Esophagus muscularis mucosa (tissue), 4 donors: ENCODE results near the gene ADAM10. TPM values are rescaled to one million over a fixed set of nuclear protein-coding genes. Genes with fewer than 3 reads are reported as not detected.

Experiments used
- DNase-seq: peaks from one replicate; pipeline ENCODE4 v3.0.0-alpha.2; 2017; ENCODE audit errors: extremely low spot score
- H3K27ac ChIP-seq, 4 donors: fragments of 200-600 bp; sonication (generic); replicated peaks in 1 of 4; 1 replicate in 3 of 4; 2 replicates in 1 of 4; pipeline ENCODE4 v1.5.1; 2016 to 2019; ENCODE audit warnings: mild to moderate bottlenecking in 1 of 4
- H3K27me3 ChIP-seq, 4 donors: fragments of 200-600 bp; sonication (generic); one replicate each; pipeline versions ENCODE4 v1.5.1 to v1.6.0; 2016 to 2019
- H3K36me3 ChIP-seq, 4 donors: fragments of 200-600 bp; sonication (generic); one replicate each; pipeline ENCODE4 v1.5.1; 2016 to 2019
- H3K4me1 ChIP-seq, 4 donors: fragments of 200-600 bp; sonication (generic); one replicate each; pipeline ENCODE4 v1.5.1; 2016 to 2019
- H3K4me3 ChIP-seq, 4 donors: fragments of 200-600 bp; sonication (generic); 1 replicate in 2 of 4; 2 replicates in 2 of 4; pipeline ENCODE4 v1.5.1; 2016 to 2019; ENCODE audit warnings: mild to moderate bottlenecking in 4 of 4, moderate library complexity in 1 of 4
- H3K9me3 ChIP-seq, 4 donors: fragments of 200-600 bp; sonication (generic); 1 replicate in 3 of 4; 2 replicates in 1 of 4; pipeline ENCODE4 v1.5.1; 2016 to 2019
- EP300 ChIP-seq: sonication (generic); formaldehyde crosslinking; IDR thresholded peaks from one replicate; pipeline ENCODE4 v1.6.1; 2017; ENCODE audit warnings: antibody characterized with exemption
- POLR2A ChIP-seq: fragments of 450-650 bp; IDR thresholded peaks from one replicate; pipeline ENCODE4 v1.6.1; 2017; ENCODE audit warnings: antibody characterized with exemption, moderate library complexity, mild to moderate bottlenecking, low read depth
- POLR2AphosphoS5 ChIP-seq, 2 donors: sonication (generic); formaldehyde crosslinking; IDR thresholded peaks; one replicate each; pipeline ENCODE4 v1.6.1; 2017; ENCODE audit warnings: antibody characterized with exemption in 2 of 2
- WGBS: methylation state at CpG from one replicate; pipeline ENCODE4 v1.1.5; 2018; 5-methylcytosine and 5-hydroxymethylcytosine counted together
- intact Hi-C: fragments of 100-400 bp; cut with DNase I; formaldehyde crosslinking; loops from one replicate; pipeline ENCODE4 v1.15.1; 2023
- total RNA-seq, 4 donors: library from RNA; depleted of rRNA; stranded (reverse); fragments of >200 nt; gene quantifications; one replicate each; pipeline versions ENCODE4 v1.1.0 to v1.2.1, GENCODE V29; 2016
- TF ChIP-seq, protein P1 (sequence below), 3 experiments: fragments of 200-600 bp in 2 of 3; fragments of 450-650 bp in 1 of 3; sonication (generic) in 2 of 3; IDR thresholded peaks; one replicate each; pipeline ENCODE4 v1.5.1; 2017 to 2019; ENCODE audit warnings: antibody characterized with exemption in 3 of 3, mild to moderate bottlenecking in 2 of 3, moderate library complexity in 1 of 3

Gene ADAM10
- total RNA-seq, 4 donors from 2014 or later, result 43.8 to 58.8 (median 48.5) TPM

- no peaks in the 10 kb centered on the region for H3K36me3 ChIP-seq
- no peak for DNase-seq
- H3K27me3 ChIP-seq, result no peaks in the 10 kb centered on the region
- intact Hi-C loops, result no loop called here
- TF ChIP-seq POLR2AphosphoS5 (IDR thresholded peaks at IDR 0.05) (no peak), EP300 (no peak), POLR2A (no peak)
- TF ChIP-seq, protein P1, sequence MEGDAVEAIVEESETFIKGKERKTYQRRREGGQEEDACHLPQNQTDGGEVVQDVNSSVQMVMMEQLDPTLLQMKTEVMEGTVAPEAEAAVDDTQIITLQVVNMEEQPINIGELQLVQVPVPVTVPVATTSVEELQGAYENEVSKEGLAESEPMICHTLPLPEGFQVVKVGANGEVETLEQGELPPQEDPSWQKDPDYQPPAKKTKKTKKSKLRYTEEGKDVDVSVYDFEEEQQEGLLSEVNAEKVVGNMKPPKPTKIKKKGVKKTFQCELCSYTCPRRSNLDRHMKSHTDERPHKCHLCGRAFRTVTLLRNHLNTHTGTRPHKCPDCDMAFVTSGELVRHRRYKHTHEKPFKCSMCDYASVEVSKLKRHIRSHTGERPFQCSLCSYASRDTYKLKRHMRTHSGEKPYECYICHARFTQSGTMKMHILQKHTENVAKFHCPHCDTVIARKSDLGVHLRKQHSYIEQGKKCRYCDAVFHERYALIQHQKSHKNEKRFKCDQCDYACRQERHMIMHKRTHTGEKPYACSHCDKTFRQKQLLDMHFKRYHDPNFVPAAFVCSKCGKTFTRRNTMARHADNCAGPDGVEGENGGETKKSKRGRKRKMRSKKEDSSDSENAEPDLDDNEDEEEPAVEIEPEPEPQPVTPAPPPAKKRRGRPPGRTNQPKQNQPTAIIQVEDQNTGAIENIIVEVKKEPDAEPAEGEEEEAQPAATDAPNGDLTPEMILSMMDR (IDR thresholded peaks at IDR 0.05), result no peak
- no peaks in the 10 kb centered on the region for H3K9me3 ChIP-seq
- no peak overlapping the region for H3K27ac ChIP-seq
- WGBS, result 87% methylated on average over 9 of the region's 9 CpGs
- H3K4me1 ChIP-seq, result peaks cover 35 to 48% (median 42%) of the 10 kb centered on the region in 4 donors
- no peak overlapping the region for H3K4me3 ChIP-seq
These were observed 203.4 kb downstream of the ADAM10 start for GRCh38 chr15:58546066-58546591.

GRCh38 chr15:58545307-58546065, 204.0 kb downstream of the ADAM10 start:
- no peak overlapping the region for H3K27ac ChIP-seq
- intact Hi-C loops, result no loop called here

GRCh38 chr15:58544756-58545155, 204.8 kb downstream of the ADAM10 start:
- no peaks in the 10 kb centered on the region for H3K9me3 ChIP-seq
- no peak overlapping the region for H3K4me3 ChIP-seq
- no peak for DNase-seq
- no peaks in the 10 kb centered on the region for H3K27me3 ChIP-seq
- peaks cover 29 to 39% (median 35%) of the 10 kb centered on the region in 4 donors for H3K4me1 ChIP-seq
- 91% methylated on average over 5 of the region's 5 CpGs for WGBS
- H3K36me3 ChIP-seq, result no peaks in the 10 kb centered on the region
- TF ChIP-seq, protein P1 (IDR thresholded peaks at IDR 0.05), result no peak
- no peak for TF ChIP-seq POLR2A
- TF ChIP-seq EP300, result no peak
- TF ChIP-seq POLR2AphosphoS5 (IDR thresholded peaks at IDR 0.05), result no peak
- no peak overlapping the region for H3K27ac ChIP-seq
- intact Hi-C loops, result no loop called here

More at GRCh38 chr15:58545307-58546065, 204.0 kb downstream of the ADAM10 start:
- peaks cover 35 to 46% (median 41%) of the 10 kb centered on the region in 4 donors for H3K4me1 ChIP-seq
- H3K4me3 ChIP-seq, result no peak overlapping the region
- no peak for TF ChIP-seq POLR2A
- no peak for TF ChIP-seq EP300
- TF ChIP-seq POLR2AphosphoS5 (IDR thresholded peaks at IDR 0.05), result no peak
- TF ChIP-seq, protein P1 (IDR thresholded peaks at IDR 0.05), result no peak
- no peak for DNase-seq
- H3K9me3 ChIP-seq, result no peaks in the 10 kb centered on the region
- WGBS, result 94% methylated on average over 14 of the region's 18 CpGs
- no peaks in the 10 kb centered on the region for H3K27me3 ChIP-seq
- H3K36me3 ChIP-seq, result no peaks in the 10 kb centered on the region

DNA sequence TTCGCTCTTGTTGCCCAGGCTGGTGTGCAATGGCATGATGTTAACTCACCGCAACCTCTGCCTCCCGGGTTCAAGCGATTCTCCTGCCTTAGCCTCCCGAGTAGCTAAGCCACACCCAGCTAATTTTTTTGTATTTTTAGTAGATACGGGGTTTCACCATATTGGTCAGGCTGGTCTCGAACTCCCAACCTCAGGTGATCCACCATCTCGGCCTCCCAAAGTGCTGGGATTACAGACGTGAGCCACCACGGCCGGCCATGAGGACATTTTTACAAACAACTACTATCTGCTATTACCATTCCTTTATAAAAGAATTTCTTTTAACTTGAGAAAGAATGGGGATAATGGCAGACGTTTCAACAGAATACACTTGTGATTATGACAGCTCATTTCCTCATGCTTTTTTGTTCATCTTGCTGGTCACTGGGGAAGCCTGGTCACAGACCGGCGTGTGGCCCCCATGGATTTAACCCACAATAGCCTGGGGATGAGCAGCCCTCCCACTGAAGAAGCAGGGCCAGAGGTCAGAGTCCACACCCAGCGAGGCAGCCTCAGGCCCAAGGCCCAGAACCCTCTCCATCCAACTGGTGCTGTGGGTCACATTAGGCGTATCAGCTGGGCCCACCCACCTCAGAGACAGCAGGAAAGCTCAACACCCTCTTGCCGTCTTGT, 205.7 kb downstream of the ADAM10 start:
- H3K27me3 ChIP-seq, result no peaks in the 10 kb centered on the region
- intact Hi-C loops, result no loop called here
- 92% methylated on average over 17 of the region's 17 CpGs for WGBS
- no peak overlapping the region for H3K4me3 ChIP-seq
- H3K27ac ChIP-seq, result no peak overlapping the region
- no peak for TF ChIP-seq POLR2AphosphoS5 (IDR thresholded peaks at IDR 0.05)
- TF ChIP-seq EP300, result no peak
- TF ChIP-seq, protein P1 (IDR thresholded peaks at IDR 0.05), result no peak
- no peak for TF ChIP-seq POLR2A
- H3K4me1 ChIP-seq, result peaks cover 19 to 29% (median 25%) of the 10 kb centered on the region in 4 donors
- no peaks in the 10 kb centered on the region for H3K36me3 ChIP-seq
- H3K9me3 ChIP-seq, result peaks cover 0 to 2% (median 0%) of the 10 kb centered on the region in 4 donors
- no peak for DNase-seq
